NCI-H2171 treated with DMSO at 0.1 percent for 48 hours (cell line): Measurements from ENCODE around the gene PLCH1.
"Not testable (repeated sequence)": the region's sequence is repeated elsewhere in the genome, so short reads cannot be mapped to it uniquely, and the experiment has no call there.

Experiments used
- DNase-seq: peaks from one replicate; lab custom pipeline; 2025; lab: John Stamatoyannopoulos, UW

The PLCH1 gene

DNA sequence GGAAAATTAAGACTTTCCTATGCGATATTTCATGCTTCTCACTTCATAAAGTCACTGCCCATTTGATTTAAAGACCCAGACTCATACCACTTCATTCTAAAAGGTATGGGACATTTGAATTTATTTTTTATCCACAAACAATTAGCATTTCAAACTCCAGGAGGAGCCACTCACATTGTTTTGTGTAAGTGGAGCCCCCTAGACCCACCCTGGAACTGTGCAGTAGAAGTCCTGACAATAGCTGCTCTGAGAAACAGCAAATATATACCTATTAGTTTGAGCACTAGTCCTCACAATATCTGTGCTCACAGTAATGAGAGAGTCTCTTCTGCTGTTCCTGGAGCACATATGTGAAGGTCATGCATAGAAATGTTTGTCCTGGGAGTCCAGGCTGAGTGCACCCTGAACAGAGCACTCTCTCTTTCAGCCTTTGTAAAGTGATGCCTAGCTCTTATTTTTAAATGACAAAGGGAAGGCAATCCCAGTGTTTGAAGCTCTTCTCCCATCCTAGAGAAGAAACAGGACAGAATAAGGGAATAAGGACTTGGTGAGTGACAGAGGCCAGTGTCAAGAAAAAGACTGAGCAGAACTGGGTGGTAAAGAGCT is 323.9 kb downstream of the PLCH1 start:
- DNase-seq: no peak

GRCh38 chr3:155420406-155420805 is 324.5 kb downstream of the PLCH1 start:
- DNase-seq: no peak

DNA sequence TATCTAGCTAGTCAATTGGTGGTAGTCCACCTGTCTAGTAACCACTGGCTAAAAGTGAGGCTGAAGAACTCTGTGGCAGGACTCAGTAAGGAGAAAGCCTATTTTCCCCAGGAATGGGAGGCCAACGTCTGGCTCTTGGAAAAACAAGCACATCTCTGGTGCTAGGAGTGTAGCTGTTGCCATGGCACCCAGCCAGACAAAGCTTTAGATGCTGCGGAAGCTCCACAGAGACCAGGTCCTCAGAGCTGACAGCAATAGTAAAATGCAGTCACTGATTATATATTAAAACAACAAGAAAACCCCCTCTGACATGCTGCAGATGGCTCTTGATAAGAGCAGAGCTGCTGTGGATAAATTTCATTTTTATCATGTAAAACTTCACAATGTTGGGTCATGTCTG is 326.5 kb downstream of the PLCH1 start:
- DNase-seq: no peak

- no peak for DNase-seq
These were observed 327.8 kb downstream of the PLCH1 start for GRCh38 chr3:155417119-155417517.

GRCh38 chr3:155416500-155417118 is 328.3 kb downstream of the PLCH1 start:
- DNase-seq: no peak

DNA sequence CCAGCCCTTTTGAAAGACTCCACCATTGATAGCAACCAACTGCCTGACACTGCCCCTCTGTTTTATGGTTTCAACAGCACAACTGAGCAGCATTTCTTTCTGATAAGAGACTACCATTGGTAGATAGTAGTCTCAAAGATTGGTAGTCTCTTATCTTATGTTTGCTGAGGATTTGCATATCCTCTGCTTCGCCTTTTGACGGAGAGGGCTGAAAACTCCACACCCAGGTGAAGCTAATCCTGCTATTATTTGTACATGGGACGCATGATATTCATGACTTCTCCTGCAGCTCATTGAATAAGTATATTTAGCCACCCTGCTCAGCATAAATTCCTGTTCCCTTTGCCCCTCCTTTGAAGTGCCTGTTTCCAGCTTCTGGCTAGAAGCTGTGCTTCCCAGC is 332.0 kb downstream of the PLCH1 start:
- no peak for DNase-seq

DNA sequence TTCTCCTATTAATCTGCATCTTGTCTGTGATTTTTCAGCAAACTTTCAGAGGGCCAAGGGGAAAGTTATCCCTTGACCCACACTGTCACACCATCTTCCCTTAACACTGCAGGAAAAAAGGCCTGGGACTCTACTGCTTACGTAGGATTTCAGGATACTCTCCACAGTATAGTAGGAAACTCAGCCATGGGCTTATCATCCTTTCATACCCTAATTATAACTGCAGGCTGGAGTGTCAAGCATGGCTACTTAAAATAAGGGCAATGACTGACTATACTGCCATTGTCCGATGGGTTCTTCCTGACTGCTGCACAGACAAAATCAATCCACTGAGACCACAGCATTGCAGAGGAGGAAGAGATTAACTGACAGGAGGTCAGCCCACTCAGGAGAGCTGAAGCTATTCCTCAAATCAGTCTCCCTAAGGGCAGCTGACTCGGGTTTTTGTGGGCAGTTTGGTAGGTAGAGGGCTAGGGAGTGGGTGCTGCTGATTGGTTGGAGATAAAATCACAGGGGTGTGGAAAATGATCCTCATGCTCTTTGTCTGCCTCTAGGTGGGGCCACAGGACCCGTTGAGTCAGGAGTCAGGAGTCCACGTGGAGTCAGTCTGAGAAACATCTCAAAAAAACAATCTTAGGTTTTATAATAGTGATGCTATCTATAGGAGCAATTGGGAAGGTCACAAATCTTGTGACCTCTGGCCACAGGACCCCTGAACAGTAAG is 333.2 kb downstream of the PLCH1 start:
- no peak for DNase-seq

GRCh38 chr3:155409336-155409735 is 335.5 kb downstream of the PLCH1 start:
- DNase-seq: no peak

GRCh38 chr3:155407971-155408370 is 336.9 kb downstream of the PLCH1 start:
- DNase-seq: no peak

GRCh38 chr3:155407331-155407730 is 337.5 kb downstream of the PLCH1 start:
- no peak for DNase-seq

DNA sequence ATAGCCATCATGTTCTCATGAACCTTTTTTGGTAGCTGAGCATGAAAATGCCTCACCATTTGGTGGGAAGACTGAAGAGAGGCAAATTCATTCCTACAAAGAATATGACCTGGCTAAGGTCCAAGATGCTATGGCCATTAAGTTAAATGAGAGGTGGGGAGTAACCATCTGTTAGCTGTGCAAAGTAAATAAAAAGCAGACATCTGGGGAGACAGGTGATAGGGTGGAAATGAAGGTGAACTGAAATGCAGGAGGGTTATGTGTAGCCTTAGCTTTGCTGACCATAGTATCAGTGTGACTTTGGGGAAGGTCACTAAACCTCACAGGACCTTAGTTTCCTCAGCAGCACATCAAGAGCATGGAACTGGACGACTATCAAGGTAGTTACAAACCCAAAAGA is 340.4 kb downstream of the PLCH1 start:
- DNase-seq: peak; percentile 61

- DNase-seq: no peak
These were observed 342.2 kb downstream of the PLCH1 start for GRCh38 chr3:155402656-155403055.

- DNase-seq: no peak
These were observed 346.8 kb downstream of the PLCH1 start for GRCh38 chr3:155398046-155398445.

GRCh38 chr3:155394896-155395295 is 350.0 kb downstream of the PLCH1 start:
- not testable (repeated sequence) for DNase-seq

- DNase-seq: no peak
These were observed 350.6 kb downstream of the PLCH1 start for GRCh38 chr3:155394240-155394639.

GRCh38 chr3:155393316-155393715 is 351.6 kb downstream of the PLCH1 start:
- DNase-seq: no peak

DNA sequence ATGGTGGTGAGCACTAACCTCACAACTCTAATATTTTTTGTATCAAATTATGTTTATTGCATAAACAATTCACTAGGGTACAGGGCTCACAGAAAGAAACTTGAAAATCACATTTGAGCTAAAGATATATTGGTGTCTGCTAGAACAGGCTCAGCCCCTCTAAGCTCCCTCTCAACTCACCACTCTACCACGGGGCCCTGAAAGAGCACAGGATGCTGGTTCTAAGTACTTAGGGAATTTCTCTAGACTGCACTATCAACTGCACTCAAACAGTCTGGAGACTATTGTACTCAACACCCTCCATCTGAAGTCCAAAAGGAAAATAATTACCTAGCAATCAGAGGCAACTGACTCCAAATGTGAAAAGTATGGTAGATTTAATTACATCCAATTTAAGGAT is 352.7 kb downstream of the PLCH1 start:
- no peak for DNase-seq

GRCh38 chr3:155391551-155391958 is 353.3 kb downstream of the PLCH1 start:
- no peak for DNase-seq

- DNase-seq: no peak
These were observed 353.8 kb downstream of the PLCH1 start for GRCh38 chr3:155391104-155391503.

DNA sequence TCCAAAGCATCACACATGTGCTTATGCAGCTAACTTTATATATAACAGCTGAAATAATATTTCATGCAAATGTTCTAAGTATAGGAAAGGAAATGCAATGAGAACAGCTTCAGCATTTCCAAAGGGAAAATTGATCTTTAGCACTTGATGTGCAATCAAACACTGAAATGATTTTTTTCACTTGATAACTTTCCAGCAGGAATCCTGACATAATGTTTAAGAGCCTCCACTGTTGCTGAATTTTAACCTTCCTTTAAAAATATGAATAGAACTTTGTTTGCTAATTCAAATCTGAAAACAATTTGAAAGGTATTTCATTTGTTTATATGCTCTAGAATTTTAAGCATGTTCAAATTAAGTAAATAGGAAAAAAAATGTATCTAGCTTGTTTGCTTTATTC is 354.5 kb downstream of the PLCH1 start:
- DNase-seq: no peak

DNA sequence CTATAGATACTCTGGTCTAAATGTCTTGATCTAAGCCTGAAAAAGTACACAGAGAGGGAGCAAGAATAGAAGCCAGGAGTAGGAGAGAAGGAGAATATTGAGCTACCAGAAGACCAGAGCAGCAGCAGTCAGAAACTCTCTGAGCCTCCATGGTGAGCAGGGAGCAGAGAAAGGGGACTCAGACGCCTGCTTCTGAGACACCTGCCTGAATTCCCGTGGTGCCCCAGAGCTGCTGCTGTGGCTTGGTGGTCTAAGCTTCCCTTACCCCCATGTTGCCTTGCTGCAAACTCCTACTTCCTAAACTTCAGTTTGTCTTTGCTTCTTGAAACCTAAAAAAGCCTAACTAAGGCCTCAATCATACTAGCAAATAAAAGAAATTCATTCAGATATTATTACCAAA is 356.5 kb downstream of the PLCH1 start:
- no peak for DNase-seq

DNA sequence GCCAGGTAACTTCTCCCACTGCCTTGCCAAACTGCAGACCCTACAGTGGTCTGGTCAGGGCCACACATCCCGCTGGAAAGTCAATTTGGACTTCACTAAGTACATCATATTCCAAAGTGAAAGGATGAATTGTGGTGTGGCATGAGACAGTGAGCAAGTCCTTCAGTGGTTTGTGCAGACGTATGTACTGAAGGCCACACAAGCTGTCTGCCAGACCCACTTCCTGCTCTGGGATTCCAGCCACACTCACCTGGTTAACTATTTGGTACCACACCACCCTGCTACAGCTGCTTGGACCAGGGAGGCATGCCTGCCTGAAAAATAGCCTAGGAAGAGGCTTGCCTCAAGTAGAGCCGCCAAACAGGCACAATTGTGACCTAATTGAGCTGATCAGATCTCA is 357.3 kb downstream of the PLCH1 start:
- no peak for DNase-seq

DNA sequence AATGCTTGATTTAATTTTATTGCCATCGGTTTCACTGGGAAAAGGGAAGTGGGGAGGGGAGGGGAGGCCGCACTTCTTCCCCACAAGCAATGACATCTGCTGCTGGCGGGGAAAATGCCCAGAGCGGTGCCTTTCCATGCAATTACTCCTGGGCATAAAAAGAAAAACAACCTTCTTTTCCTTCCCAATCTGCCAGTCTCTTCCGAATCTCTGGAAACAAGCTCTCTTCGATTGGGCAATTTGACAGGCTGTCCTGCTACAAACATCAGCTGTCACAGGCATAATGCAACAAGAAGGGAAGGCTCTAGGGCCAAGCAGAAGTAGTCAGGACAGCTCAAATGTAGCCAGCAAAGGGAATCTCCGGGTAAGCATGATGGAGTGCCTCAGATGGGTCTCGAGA is 358.0 kb downstream of the PLCH1 start:
- DNase-seq: peak; percentile 34
